ENCODE results near the gene PTPN7.

Gene PTPN7

GRCh38 chr1:202205523-202206190, 45.3 kb upstream of the PTPN7 start:
- no peaks in the 10 kb centered on the region for H3K36me3 ChIP-seq (replicated peaks; ENCODE audit: insufficient read depth, low read length)
- no peaks in the 10 kb centered on the region for H3K4me1 ChIP-seq (ENCODE audit: low read length)

GRCh38 chr1:202204065-202204464, 43.7 kb upstream of the PTPN7 start:
- Histone ChIP-seq H3F3A (ENCODE audit: insufficient read depth, low read length) (no peaks in the 10 kb centered on the region), H4K20me1 (ENCODE audit: insufficient read depth, low read length) (no peaks in the 10 kb centered on the region), H3K36me3 (replicated peaks; ENCODE audit: insufficient read depth, low read length) (no peaks in the 10 kb centered on the region), H2AFZ (ENCODE audit: low read length) (no peak overlapping the region), H3K9ac (ENCODE audit: low read length) (no peak overlapping the region), H3K4me2 (ENCODE audit: low read depth, low read length) (no peak overlapping the region), H3K4me1 (ENCODE audit: low read length) (no peaks in the 10 kb centered on the region), H3K9me3 (replicated peaks; ENCODE audit: insufficient read depth, low read length) (no peaks in the 10 kb centered on the region), H3K27ac (ENCODE audit: low read length) (no peak overlapping the region), H3K9me2 (replicated peaks; ENCODE audit: insufficient read depth, low read length) (no peaks in the 10 kb centered on the region), H3K4me3 (ENCODE audit: low read length) (no peak overlapping the region), H3K79me2 (ENCODE audit: low read length) (no peaks in the 10 kb centered on the region), H3K27me3 (replicated peaks; ENCODE audit: insufficient read depth, low read length) (peaks cover 36% of the 10 kb centered on the region)
- TF ChIP-seq CTCF (IDR thresholded peaks at IDR 0.05; ENCODE audit: low read length) = no peak
- TF ChIP-seq EZH2phosphoT487 (IDR thresholded peaks at IDR 0.05; ENCODE audit: low read length) = no peak
- TF ChIP-seq EZH2 (optimal IDR thresholded peaks at IDR 0.05; ENCODE audit: low read depth, low read length) = no peak
- no peak for DNase-seq

More at GRCh38 chr1:202205523-202206190, 45.3 kb upstream of the PTPN7 start:
- no peaks in the 10 kb centered on the region for H3K9me3 ChIP-seq (replicated peaks; ENCODE audit: insufficient read depth, low read length)
- H3K27ac ChIP-seq (ENCODE audit: low read length) = no peak overlapping the region
- DNase-seq = no peak
- H3K9me2 ChIP-seq (replicated peaks; ENCODE audit: insufficient read depth, low read length) = no peaks in the 10 kb centered on the region
- H3F3A ChIP-seq (ENCODE audit: insufficient read depth, low read length) = no peaks in the 10 kb centered on the region
- no peak overlapping the region for H2AFZ ChIP-seq (ENCODE audit: low read length)
- peaks cover 40% of the 10 kb centered on the region for H3K27me3 ChIP-seq (replicated peaks; ENCODE audit: insufficient read depth, low read length)
- H3K4me2 ChIP-seq (ENCODE audit: low read depth, low read length) = no peak overlapping the region
- no peaks in the 10 kb centered on the region for H4K20me1 ChIP-seq (ENCODE audit: insufficient read depth, low read length)
- H3K4me3 ChIP-seq (ENCODE audit: low read length) = no peak overlapping the region
- no peak overlapping the region for H3K9ac ChIP-seq (ENCODE audit: low read length)
- H3K79me2 ChIP-seq (ENCODE audit: low read length) = no peaks in the 10 kb centered on the region
- TF ChIP-seq EZH2phosphoT487 (IDR thresholded peaks at IDR 0.05; ENCODE audit: low read length) (no peak), EZH2 (optimal IDR thresholded peaks at IDR 0.05; ENCODE audit: low read depth, low read length) (no peak), CTCF (IDR thresholded peaks at IDR 0.05; ENCODE audit: low read length) (peak; percentile 57)

DNA sequence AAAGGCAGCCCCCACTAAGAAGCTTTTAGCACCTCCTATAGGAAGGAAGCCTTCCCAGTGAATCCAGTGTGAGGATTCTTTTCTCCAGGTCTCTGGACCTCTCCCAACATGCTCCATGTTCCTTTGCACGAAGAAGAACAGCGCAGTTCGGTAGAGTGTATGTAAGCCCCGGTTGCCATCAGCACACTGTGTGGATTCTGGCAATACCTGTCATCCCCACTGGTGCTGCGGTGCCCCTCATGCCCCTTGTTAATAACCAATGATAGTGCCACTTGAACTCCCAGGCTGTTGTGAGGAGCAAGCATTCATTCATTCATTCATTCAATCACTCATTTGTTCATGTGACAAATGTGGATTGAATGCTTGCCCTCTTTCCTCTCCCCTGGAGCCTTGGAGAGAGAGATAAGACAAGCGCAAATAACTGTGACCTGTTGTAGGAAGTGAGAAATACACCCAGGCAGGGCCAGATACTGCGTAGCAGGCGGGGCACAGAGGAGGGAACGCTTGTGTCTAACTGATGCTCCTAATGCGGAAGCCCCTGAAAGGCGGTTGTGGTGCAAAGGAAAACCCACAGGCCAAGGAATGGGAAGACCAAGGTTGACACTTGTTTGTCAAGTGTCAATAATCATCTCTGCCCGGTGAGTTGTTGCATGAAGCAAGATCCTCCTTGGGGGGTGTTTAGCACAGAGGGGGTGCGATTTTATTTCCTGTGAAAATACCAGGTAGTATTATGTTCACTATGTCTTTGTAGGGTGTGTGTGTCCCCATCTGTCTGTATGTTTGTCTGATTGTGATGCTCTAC, 43.0 kb upstream of the PTPN7 start:
- H3K36me3 ChIP-seq (replicated peaks; ENCODE audit: insufficient read depth, low read length) = no peaks in the 10 kb centered on the region
- no peak for DNase-seq
- no peaks in the 10 kb centered on the region for H3F3A ChIP-seq (ENCODE audit: insufficient read depth, low read length)
- H3K27ac ChIP-seq (ENCODE audit: low read length) = no peak overlapping the region
- no peak overlapping the region for H3K4me3 ChIP-seq (ENCODE audit: low read length)
- no peaks in the 10 kb centered on the region for H3K4me1 ChIP-seq (ENCODE audit: low read length)
- H3K27me3 ChIP-seq (replicated peaks; ENCODE audit: insufficient read depth, low read length) = peaks cover 35% of the 10 kb centered on the region
- TF ChIP-seq EZH2 (optimal IDR thresholded peaks at IDR 0.05; ENCODE audit: low read depth, low read length) (no peak), CTCF (IDR thresholded peaks at IDR 0.05; ENCODE audit: low read length) (no peak), EZH2phosphoT487 (IDR thresholded peaks at IDR 0.05; ENCODE audit: low read length) (no peak)
- no peaks in the 10 kb centered on the region for H3K79me2 ChIP-seq (ENCODE audit: low read length)
- no peaks in the 10 kb centered on the region for H3K9me3 ChIP-seq (replicated peaks; ENCODE audit: insufficient read depth, low read length)
- no peaks in the 10 kb centered on the region for H4K20me1 ChIP-seq (ENCODE audit: insufficient read depth, low read length)
- no peak overlapping the region for H3K9ac ChIP-seq (ENCODE audit: low read length)
- H3K9me2 ChIP-seq (replicated peaks; ENCODE audit: insufficient read depth, low read length) = no peaks in the 10 kb centered on the region
- H2AFZ ChIP-seq (ENCODE audit: low read length) = no peak overlapping the region
- no peak overlapping the region for H3K4me2 ChIP-seq (ENCODE audit: low read depth, low read length)

All from MM.1S (cell line).